Stimulated activated CD8-positive, alpha-beta memory T cell treated with anti-CD3 and anti-CD28 coated beads, Interleukin-12 subunit alpha, Interleukin-12 subunit beta, amount 100 ng/mL, for 24 hours (primary cell): ENCODE results near the gene SMARCAL1.

Experiments used
- DNase-seq: peaks from one replicate; pipeline ENCODE4 v3.0.0-alpha.2; 2020; ENCODE audit errors: extremely low read depth

Gene SMARCAL1

GRCh38 chr2:216392945-216393840, 19.1 kb upstream of the SMARCAL1 start:
- DNase-seq: no peak

- no peak for DNase-seq
Measured at GRCh38 chr2:216394881-216395280, 17.4 kb upstream of the SMARCAL1 start.

DNA sequence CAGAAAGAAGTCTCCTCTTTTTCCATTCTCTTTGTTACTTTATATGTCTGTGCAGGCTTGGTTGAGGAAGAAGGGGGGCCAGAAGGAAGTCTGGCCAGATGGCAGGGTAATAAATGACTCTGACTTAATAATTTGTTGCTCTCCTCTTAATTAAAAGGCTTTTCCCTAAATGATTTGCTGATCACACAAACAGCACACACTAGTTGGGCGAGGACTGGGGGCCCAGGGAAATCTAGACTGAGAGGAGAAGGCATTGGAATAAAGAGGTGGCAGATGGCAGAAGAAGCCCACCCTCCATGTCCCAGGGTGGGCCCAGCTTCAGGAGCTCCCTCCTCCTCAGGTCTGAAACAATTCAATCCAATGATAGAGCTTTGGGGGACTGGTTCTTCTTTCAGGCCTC, 12.7 kb upstream of the SMARCAL1 start:
- no peak for DNase-seq

GRCh38 chr2:216402751-216403150, 9.5 kb upstream of the SMARCAL1 start:
- no peak for DNase-seq

DNA sequence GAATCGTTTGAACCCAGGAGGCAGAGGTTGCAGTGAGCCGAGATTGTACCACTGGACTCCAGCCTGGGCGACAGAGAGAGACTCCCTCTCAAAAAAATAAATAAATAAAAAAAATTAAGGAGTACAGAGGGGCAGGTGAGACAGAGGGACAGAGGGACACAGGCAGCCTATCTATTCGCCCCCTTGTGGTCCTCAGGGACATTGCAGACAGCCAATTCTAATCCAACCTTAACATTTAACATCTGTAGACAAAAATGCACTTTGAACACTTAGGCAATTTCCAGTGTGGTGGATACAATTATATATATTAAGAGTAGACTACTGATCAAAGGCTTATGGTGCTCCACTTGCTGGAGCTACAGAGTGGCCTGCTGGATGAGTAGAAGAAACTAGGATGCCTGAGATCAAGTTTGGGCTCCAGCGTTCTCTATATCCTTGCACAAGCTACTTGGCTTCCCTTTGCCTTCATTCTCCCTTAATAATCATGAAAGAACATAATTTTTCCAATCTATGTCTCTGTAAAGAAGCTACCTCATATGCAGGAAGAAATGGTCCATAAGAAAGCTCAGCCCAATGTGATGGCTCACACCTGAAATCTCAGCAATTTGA, 8.2 kb upstream of the SMARCAL1 start:
- DNase-seq: no peak

DNA sequence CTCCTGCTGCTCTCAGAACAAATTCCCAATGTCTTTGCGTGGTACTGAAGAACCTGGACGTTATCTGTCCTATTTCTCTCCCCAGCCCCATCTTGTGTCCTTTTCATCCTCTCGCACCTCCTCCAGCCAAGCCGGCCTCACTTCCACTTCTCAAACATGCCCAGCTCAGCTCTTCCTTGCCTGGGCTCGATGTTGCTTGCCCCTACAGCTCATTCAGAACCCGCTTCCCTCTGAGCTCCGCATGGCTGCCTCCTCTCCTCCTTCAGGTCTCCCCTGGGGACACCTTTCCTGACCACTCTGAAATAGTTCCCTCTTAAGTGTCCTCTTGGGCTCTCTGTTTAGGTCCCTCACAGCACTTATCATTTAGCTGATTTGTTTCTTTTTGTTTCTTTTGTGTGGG, 6.7 kb upstream of the SMARCAL1 start:
- no peak for DNase-seq

DNA sequence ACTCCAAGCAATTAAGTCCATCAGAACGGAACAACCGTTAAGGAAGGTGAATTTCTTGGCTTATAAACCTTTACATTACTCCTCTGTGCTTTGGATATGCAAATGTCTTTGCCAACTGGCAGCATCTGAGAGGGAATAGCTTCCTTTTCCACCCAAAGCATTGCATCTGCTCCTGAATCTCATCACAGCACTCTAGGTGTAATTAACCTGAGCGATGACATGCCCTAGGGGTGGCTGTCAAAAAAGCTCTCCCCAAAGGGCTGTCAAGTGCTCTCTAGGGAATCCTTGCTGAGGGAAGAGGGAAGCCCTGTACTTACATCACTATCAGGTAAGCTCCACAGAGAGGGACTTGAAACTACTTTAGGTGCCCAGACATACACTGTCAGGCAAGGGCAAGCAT, 5.5 kb upstream of the SMARCAL1 start:
- DNase-seq: no peak

DNA sequence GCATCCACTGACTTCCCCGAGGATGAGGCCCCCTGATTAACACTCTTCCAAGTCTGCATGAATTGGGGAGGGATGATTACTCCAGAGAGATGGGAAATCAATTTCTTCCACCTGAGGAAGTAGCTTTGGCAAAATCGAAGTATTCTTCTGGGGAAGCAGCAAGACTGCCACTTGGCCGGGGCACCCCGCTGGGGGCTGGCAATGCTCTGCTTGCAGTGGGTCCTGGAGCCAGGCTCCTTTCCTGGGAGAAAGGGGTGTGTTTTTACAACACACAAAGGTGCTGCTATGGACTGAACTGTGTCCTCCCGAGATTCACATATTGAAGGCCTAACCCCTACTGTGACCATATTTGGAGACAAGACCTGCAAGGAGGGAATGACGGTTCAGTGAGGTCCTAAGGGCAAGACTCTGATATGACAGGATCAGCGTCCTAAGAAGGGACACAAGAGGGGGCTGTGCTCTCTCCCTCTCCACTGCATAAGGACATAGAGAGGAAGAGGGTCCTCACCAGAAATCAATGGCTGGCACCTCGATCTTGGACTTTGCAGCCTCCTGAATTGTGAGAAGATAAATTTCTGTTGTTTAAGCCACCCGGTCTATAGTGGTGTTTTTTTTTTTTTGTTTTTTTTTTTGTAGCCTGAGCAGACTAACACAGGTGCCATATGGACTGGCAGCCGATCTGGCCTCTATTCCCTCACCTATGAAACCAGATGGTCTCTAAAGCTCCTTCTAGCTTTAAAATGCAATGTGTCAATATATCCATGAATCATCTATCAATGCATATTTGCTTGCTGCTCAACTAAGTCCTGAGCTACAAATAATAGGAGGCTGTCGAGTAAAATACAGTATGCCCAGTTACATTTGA, 3.6 kb upstream of the SMARCAL1 start:
- DNase-seq: no peak

DNA sequence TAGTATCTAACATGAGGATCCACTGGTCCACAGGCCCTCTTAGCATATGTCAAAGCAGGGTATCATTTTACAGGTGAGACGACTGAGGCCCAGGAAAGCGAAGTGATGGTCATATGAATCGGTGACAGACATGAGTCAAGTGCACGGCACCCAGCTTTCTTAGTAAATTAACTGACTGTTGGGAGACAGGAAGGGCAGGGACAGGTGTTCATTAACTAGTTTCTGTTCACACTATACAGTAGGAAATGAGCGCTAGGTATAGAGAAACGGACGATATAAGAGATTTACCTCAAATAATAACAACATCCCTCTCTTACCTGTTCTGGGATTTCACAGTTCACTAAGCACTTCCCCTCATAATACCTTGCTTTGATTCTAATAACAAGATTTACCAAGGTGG, 1.7 kb upstream of the SMARCAL1 start:
- DNase-seq: no peak

- DNase-seq: no peak
Measured at GRCh38 chr2:216413882-216414281, 1.6 kb downstream of the SMARCAL1 start.

- DNase-seq: no peak
Measured at GRCh38 chr2:216414772-216415319, 2.6 kb downstream of the SMARCAL1 start.

DNA sequence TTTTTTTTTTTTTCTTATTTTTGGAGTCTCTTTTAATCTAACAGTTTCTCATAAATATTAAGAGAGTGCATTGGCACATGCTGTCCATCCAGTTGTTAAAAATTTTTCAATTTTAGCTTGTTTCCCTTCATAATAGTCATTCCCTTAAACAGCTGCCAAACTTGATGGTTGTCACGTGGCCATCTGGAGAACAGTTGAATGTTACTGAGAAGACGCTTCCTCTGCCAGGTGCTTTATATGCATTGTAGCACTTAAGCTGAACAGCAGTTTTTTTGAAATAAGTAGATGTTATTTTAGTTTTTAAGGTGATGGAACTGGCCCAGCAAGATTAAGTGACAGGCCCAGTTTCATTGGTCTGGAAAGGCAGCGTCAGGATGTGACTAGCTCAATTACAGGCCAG, 3.3 kb downstream of the SMARCAL1 start:
- no peak for DNase-seq

DNA sequence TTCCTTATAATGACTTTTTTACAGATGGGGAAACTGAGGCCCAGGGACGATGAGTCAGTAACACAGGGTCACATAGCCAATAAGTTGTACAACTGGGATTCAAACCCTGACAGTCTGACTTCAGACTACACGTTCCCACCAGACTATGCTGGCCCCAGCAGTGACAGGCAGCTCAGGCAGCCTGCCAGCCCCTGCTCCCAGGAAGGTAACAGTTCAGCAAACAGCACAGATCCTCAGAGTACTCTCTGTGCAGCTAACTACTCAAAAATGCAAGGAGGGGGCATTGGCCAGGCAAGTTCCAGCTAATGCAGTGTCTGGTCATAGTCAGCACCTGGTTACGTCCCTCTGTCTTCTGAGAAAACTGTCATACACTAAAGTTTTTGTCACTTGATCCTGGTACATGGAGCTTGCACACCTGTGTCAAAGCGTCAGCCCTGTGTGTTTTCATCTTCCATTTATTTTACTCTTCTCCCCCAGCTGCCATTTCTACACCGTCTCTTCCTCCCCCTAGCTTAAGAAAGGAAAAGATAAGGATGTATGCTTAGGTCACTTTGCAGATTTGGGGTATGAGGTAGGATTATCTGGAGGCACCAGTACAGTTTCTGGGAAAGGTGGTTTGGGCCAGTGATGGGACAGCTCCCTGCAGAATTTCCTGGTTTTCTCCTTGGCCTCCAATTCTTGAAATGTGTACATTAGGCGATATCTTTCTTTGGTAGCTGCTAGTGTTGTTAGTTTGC, 4.5 kb downstream of the SMARCAL1 start:
- DNase-seq: no peak

- no peak for DNase-seq
Measured at GRCh38 chr2:216418981-216419380, 6.7 kb downstream of the SMARCAL1 start.

DNA sequence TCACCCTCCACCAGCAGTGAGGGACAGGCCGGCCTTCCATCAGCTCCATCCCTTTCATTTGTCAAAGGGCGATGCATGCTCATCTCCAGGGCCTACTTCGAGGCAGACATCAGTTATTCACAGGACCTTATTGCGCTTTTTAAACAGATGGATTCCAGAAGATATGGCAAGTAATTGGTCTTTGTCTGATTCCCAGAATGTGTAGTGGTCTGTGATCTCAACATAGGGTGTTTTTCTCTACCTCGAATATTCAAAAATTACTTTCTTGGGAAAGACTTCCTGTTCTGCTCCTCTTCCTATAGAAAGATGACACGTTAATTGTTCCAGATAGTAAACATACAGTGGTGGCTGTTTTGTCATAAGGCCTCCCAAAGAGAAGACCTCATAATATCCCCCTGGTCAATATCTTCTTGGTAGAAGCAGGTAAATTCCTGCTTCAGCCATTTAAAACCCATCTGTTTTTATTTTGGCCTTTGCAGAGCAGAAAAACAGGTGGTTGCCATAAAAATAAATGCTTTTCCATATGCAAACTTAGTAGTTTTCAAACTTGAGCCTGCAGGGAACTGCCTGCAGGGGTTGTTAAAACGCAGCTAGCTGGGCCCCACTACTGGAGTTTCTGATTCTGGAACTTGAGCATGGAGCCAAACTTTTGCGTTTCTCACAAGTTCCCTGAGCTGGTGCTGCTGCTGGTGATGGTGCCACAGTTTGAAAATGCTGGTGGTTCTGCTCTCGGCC, 8.2 kb downstream of the SMARCAL1 start:
- DNase-seq: no peak

DNA sequence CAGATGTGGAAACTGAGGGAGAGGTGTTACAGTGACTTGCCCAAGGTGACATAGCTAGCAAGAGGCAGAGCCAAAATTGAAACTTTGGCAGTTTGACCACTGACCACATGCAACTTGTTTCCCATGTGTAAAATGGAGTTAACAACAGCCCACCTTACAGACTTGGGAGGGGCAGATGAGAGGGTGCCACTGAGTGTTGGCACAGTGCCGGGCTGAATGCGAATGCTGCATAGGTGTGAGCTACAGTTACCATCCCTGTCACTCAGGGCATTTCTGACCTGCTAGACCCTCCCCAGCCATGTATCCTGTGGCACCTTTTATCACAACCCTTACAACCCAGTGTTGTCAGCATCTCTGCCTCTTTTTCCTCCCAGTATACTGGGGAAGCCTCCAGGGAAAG, 10.8 kb downstream of the SMARCAL1 start:
- DNase-seq: no peak

GRCh38 chr2:216424274-216424673, 12.0 kb downstream of the SMARCAL1 start:
- no peak for DNase-seq

DNA sequence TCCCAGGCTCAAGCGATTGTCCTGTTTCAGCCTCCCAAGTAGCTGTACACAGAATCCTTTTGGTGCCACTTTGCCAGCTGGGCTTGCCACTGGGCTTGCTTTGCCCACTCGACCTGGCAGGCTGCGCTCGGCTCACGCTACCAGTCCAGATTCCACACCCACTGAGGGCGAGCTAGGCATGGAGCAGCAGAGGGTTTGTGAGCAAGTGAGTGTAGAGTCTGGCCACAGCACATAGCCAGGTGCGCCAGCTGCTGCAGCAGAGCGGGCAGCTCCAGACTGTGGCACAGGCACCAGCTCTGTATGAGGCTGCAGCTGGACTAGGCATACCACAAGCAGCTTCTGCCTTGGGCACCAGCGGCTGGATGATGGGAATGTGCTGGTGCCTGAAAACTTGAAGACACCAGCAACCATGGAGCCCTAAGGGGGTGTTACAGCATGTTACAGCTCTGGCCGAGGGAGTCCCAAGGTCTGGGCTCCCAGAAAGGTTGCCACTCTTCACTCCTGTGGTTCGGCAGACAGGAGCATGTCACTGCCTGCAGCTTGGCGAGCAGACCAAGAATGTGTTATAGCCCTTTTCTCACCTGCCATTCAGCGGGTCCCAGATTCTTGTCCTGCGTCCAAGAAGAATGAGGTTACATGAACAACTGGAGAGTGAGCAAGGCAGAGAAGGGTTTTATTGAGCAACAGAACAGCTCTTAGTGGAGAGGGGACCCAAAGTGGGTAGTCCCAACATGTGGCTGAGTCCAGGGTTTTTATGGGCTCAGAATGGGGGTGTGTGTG, 12.9 kb downstream of the SMARCAL1 start:
- DNase-seq: no peak

GRCh38 chr2:216426166-216426777, 14.0 kb downstream of the SMARCAL1 start:
- no peak for DNase-seq

DNA sequence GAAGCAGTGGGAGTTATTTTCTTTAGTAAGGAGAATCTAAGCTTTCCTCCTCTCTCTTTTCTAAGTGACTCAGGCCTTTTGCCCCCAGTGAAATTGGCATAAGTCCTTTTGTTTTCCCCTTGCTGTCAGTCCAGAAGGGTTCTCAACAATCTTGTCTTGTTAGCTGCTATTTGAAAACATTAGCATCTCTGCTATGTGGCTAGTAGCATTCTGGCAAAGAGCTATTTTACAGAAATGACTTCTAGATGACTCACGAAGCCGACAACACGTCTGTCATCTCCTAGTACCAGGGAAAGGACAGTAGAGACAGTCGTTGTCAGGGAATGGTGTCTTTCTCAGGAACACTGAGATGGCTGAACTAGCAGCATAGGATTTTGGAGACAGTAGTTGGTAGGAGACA, 14.7 kb downstream of the SMARCAL1 start:
- no peak for DNase-seq
